GM08714 (cell line): Measurements from ENCODE around the gene CRTC1.
"Not testable (repeated sequence)": the region's sequence is repeated elsewhere in the genome, so short reads cannot be mapped to it uniquely, and the experiment has no call there.

ENCODE experiments used
- H3K4me3 ChIP-seq: fragments of 200-500 bp; sonication (Bioruptor generic); 2 replicates; pipeline ENCODE4 v1.5.1; 2014; ENCODE audit warnings: mild to moderate bottlenecking, low read length, inconsistent platforms
- ZNF274 ChIP-seq: IDR thresholded peaks from 2 replicates; pipeline ENCODE4 v1.6.1; 2012; ENCODE audit warnings: mild to moderate bottlenecking, low read depth, low read length

Gene CRTC1

DNA sequence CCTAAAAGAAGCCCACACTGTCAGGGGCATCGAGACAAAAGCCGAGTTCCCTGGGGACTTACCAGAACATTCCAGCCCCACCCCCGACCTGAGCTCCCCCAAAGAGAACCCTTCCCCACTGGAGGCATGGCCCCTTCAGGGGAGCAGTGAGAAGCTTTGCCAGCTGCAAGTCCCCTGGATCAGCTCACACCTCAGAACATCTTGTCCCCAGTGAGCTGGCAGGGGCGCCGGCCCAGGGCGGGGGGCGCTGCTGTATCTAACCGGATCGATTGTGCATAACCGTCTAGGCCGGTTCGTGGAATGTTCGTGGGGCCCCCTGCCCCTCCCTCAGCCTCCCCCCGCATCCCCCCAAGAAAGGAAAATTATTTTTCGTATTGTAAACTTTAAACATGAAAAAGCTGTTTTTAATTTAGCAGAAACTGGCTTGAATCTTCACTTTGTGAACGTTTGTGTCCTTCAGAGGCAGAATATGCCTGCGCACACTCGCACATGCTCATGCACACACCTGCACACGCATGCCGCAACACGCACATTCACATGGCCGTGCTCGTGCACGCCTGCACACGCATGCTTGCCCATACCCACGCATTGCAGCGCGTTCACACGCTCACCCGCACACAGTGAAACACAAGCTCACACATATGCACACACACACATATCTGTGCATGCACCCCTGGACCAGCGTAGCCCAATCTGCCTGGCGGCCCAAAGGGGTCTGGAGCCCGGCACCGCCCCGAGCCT lies 12.0 kb upstream of the CRTC1 start:
- H3K4me3 ChIP-seq: no peak overlapping the region
- TF ChIP-seq ZNF274: no peak

DNA sequence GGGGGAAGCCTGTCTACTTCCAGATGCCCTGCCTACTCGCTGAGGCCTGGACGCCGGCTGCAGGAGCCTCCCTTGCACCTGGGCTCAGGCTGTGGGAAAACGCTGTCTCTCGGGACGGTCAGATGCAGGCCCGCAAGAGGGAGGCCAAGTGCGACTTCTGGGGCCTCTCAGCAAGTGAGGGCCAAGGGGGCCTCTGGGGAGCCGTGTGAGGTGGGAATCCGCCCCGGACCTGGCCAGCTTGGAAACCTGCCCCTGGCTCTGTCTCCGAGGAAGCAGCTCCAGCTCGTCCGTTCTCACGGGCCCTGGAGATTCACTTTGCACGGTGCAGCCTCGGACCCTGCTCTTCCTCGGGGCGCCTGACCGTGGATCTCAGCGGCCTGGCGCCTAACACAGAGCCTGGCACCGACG lies 11.4 kb upstream of the CRTC1 start:
- no peak overlapping the region for H3K4me3 ChIP-seq
- no peak for TF ChIP-seq ZNF274

DNA sequence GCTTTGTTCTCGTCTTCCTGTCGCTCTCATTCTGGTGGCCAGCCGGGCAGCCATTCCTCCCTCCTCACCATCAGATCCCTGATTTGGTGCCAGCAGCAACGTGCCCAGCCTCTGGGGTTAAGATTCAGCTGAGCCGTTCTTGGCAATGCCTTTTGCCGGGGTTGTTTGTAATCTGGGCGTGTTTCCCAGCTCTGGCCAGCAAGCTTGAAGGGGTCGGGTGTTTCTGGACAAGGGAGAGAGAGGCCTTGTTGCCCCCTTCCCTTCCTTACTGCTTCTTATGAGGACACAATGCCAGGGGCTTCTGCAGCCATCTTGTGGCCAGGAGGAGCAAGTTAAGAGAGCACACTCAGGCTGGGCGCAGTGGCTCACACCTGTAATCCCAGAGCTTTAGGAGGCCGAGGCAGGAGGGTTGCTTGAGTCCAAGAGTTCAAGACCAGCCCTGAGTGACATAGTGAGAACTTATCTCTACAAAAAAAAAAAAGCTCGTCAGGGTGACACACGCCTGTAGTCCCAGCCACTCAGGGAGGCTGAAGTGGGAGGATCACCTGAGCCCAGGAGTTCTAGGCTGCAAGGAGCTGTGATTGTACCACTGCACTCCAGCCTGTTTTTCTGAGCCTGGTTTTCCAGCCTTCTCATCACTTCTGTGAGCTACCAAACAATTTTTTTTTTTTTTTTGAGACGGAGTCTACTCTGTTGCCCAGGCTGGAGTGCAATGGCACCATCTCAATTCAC lies 10.7 kb upstream of the CRTC1 start:
- H3K4me3 ChIP-seq: no peak overlapping the region
- TF ChIP-seq ZNF274: no peak

DNA sequence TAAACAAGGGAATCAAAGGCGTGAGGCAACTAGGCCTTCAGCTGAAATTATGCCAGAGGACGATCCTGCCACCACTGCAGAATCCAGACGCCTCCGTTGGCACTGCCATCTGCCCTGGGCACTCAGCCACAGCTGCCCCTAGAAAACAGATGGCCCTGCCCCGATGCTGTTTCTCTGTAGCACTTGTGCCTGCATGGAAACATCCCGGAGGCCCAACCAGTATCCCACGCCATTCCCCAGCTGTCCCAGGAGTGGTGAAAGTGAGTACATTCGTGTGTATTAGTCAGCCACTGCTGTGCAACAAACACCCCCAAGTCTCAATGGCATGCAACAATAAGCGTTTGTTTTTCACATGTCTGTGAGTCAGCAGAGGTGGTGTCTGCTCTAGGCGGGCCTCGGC lies 8.9 kb upstream of the CRTC1 start:
- H3K4me3 ChIP-seq: no peak overlapping the region
- TF ChIP-seq ZNF274: no peak

DNA sequence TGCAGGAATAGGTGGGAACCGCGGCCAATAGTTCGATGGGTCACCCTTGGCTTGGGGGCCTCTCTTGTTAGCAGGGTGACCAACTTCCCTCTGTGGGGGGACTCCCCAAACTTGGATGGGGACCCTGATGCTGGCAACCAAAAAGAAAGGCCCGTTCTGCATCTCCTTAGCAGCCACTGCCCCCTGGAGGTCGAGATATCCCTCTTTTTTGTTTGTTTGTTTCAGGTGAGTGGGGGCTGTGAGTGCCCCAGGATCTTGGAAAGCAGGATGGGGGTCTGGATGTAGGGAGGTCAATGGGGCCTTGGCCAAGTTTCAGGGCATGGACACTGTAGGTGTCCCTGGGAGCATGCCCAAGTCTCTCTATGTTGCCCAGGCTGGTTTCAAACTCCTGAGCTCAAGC lies 7.7 kb upstream of the CRTC1 start:
- H3K4me3 ChIP-seq: no peak overlapping the region
- no peak for TF ChIP-seq ZNF274

DNA sequence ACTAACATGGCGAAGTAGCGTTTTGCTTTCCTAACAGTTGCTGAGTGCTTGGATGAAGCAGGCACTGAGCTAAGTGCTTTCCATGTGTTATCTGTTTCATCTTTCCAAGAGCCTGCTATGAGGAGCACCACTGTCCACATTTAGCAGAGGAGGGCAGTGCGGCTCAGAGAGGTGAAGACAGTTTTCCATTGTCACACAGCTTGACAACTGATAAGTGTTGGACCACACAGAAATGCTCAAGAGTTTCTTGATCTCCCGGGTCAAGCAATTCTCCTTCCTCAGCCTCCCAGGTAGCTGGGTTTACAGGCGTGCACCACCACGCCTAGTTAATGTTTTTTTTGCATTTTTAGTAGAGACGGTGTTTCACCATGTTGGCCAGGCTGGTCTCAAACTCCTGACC lies 6.8 kb upstream of the CRTC1 start:
- no peak for TF ChIP-seq ZNF274
- no peak overlapping the region for H3K4me3 ChIP-seq

DNA sequence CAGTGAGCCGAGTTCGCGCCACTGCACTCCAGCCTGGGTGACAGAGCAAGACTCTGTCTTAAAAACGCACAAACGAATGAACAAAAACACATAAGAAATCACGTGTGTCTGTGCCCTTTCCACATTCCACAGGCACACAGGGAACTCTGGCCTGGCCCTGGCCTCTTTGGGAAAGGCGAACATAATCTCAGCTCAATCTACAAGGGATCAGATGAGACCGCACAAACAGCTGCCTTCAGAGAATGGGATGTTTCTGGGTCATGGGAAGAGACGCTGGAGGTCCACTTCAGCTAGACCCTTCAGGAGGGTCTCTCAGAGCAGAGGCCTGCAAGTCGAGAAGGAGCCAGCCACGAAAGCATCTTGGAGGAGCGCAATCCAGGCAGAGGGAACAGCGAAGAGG lies 6.3 kb upstream of the CRTC1 start:
- no peak for TF ChIP-seq ZNF274
- H3K4me3 ChIP-seq: no peak overlapping the region

DNA sequence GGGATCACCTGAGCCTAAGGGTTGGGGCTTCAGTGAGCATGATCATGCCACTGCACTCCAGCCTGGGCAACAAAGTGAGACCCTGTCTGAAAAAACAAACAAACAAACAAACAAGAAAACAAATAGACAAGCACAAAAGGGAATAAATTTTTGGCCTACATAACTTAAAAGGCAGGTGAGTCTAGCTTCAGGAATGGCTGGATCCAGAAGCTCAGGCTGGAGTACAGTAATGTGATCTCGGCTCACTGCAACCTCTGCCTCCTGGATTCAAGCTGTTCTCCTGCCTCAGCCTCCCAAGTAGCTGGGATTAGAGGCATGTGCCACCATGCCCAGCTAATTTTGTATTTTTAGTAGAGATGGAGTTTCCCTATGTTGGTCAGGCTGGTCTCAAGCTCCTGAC lies 3.3 kb upstream of the CRTC1 start:
- H3K4me3 ChIP-seq: not testable (repeated sequence)

DNA sequence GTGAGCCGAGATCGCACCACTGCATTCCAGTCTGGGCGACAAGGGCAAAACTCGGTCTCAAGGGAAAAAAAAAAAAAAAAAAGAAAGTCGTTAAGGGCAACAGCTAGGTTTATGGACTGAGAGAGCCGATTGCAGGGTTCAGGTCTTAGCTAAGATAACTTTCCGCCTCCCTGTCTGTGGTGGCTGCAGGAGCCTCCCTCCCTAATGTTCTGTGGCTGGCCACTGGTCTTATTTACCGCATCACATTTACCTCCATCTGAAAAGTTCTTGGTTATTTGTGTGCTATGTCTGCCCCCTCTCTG lies 722 bp upstream of the CRTC1 start:
- peak overlapping the region; percentile 63; the same call in 1 of the 2 replicates for H3K4me3 ChIP-seq
- no peak for TF ChIP-seq ZNF274

DNA sequence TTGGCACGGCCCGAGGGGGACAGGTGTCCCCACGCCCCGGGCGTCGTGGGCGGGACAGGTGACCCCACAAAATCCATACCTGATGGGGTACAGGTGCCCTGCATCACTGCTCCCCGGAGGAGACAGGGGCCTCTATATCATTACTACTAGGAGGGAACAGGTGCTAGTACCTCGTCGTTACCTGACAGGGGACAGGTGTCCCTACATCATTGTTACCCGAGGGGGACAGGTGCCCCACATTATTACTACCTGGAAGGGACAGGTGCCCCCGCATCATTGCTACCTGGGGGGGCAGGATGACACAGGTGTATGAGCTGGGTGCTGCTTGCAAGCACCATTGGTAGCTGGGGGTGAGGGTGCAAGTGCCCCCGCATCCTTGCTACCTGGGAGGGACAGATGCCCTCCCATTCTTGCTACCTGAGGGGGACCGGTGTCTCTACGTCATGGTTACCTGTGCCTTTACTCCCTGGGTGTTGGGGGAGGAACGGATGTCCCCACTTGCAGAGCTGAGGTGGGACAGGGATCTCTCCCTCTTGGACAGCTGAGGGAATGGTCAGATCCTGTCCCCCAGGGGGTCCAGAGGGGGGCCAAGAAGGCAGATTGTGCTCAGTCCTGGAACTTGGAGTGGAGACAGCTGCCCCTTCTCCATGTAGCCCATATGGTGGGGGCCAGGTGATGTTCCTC lies 620 bp downstream of the CRTC1 start:
- peak overlapping the region; percentile 69 for H3K4me3 ChIP-seq
- TF ChIP-seq ZNF274: no peak

DNA sequence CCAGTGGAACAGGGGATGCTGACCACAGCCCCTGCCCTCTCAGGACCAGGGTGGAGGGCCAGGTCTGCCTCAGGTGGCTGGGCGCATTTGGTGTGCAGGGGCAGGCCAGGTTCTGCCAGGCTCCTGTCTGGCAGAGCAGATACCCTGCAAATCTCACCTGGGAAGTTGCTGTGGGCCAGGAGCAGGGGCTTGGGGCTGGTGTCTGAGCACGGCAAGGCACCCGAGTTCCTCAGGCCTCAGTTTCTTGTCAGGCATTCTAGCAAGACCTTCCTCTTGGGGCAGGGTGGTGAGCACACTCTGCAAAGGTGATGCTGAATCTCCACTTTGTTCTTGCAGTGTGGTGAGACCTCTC lies 1.1 kb downstream of the CRTC1 start:
- no peak overlapping the region for H3K4me3 ChIP-seq

DNA sequence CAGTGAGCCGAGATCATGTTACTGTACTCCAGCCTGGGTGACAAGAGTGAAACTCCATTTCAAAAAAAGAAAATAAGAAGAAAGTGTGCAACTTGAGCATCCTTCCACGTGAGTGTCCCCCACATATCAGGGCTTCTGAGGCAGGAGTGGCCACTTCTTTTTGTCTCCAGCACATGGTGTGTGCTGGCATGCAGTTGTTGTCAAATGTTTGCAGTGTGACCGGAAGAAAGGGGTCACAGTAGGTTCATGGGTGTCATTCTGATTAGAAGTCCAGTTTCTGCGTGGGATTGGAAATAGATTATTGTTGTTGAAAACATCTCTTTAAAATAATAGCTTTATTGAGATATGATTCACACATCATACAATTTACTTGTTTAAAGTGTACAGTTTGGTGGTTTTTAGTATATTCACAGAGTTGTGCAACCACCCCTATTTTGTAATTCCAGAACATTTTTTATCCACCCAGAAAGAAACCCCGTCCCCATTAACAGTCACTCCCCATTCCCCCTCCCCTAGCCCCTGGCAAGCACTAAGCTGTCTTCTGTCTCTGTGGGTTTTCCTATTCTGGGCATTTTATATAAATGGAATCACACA lies 2.2 kb downstream of the CRTC1 start:
- no peak overlapping the region for H3K4me3 ChIP-seq
- no peak for TF ChIP-seq ZNF274

More for the DNA sequence above, 1.1 kb downstream of the CRTC1 start:
- TF ChIP-seq ZNF274: no peak

DNA sequence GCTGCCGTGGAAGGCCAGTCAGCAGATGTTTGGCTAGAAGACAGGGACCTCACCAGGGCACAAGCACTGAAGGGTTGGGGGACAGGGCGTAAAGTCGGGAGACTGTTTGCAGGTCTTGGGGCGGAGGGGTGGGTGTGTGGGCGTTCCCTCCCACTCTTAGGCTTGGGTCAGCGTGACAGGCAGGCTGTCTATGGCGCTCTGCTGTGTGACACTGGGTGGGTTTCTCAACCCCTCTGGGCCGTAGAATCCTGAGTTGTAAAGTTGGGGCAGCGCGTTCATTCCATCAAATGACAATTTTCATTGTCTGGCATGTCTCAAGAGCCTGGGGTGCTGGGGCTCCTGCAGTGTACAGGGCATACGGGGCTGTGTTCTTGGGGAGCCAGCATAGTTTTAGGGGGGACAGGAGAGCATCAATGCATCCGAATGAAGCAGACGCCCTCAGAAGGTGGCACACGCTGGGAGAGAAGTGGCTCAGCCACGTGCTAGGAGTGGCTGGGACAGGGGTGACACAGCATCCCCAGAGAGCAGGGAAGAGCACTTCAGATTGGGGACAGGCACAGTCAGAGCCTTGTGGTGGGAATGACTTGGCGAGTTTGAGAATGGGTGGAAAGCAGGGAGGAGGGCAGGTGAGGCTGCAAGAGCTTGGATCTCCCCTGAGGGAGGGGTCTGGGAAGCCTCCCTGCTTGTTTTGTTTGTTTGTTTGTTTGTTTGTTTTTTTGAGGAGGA lies 4.4 kb downstream of the CRTC1 start:
- TF ChIP-seq ZNF274: no peak
- H3K4me3 ChIP-seq: no peak overlapping the region

DNA sequence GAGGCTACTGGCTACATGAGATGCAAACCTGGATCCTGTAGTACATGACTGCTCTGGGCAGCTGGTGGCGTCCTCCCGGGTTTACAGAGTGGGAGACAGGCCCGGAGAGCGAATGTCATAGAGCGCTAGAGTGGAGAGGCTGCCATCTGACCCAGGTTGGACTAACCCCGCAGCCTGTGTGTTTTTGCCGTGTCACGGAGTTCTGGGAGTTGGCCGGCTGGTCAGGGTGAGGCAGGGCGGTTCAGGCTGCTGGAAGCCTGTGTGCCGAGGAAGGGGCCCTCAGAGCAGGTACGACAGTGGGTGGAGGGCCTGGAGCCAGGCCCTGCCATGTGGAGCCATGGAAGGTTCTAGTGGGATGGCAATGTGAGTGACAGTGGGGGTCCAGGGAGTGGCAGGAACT lies 12.5 kb downstream of the CRTC1 start:
- TF ChIP-seq ZNF274: no peak
- H3K4me3 ChIP-seq: no peak overlapping the region
